ENCODE measurements around the gene PTPN9.
"Not testable (repeated sequence)": the region's sequence is repeated elsewhere in the genome, so short reads cannot be mapped to it uniquely, and the experiment has no call there.

Gene PTPN9

GRCh38 chr15:75578948-75579920 lies at the start of gene PTPN9:
TSS of gene PTPN9 (minus strand) at chr15:75579315. CDS start at chr15:75578776, 539 bp downstream.
- DNase-seq (ENCODE audit: low spot score): peak; percentile 93

GRCh38 chr15:75625542-75626347 lies 46.6 kb upstream of the PTPN9 start, which contains the start of gene SNUPN:
TSS of gene SNUPN (minus strand) at chr15:75625725. CDS start at chr15:75621051, 4,674 bp downstream.
- peak; percentile 96 for DNase-seq (ENCODE audit: low spot score)

- no peak for DNase-seq (ENCODE audit: low spot score)
Observed at GRCh38 chr15:75622505-75622904, 43.4 kb upstream of the PTPN9 start.

- peak; percentile 88 for DNase-seq (ENCODE audit: low spot score)
Observed at GRCh38 chr15:75620841-75621391, 41.8 kb upstream of the PTPN9 start.

- DNase-seq (ENCODE audit: low spot score): peak; percentile 81
Observed at GRCh38 chr15:75620058-75620820, 41.1 kb upstream of the PTPN9 start.

- no peak for DNase-seq (ENCODE audit: low spot score)
Observed at GRCh38 chr15:75616766-75617165, 37.7 kb upstream of the PTPN9 start.

GRCh38 chr15:75606711-75607699 lies 27.9 kb upstream of the PTPN9 start:
- DNase-seq (ENCODE audit: low spot score): no peak

GRCh38 chr15:75606026-75606425 lies 26.9 kb upstream of the PTPN9 start:
- DNase-seq (ENCODE audit: low spot score): no peak

GRCh38 chr15:75599401-75599800 lies 20.3 kb upstream of the PTPN9 start:
- DNase-seq (ENCODE audit: low spot score): no peak

GRCh38 chr15:75598361-75598760 lies 19.2 kb upstream of the PTPN9 start:
- DNase-seq (ENCODE audit: low spot score): no peak

GRCh38 chr15:75597667-75598341 lies 18.7 kb upstream of the PTPN9 start:
- DNase-seq (ENCODE audit: low spot score): peak; percentile 28

- no peak for DNase-seq (ENCODE audit: low spot score)
Observed at GRCh38 chr15:75596703-75597345, 17.7 kb upstream of the PTPN9 start.

- no peak for DNase-seq (ENCODE audit: low spot score)
Observed at GRCh38 chr15:75594276-75594675, 15.2 kb upstream of the PTPN9 start.

- no peak for DNase-seq (ENCODE audit: low spot score)
Observed at GRCh38 chr15:75591655-75592364, 12.7 kb upstream of the PTPN9 start.

GRCh38 chr15:75590239-75590638 lies 11.1 kb upstream of the PTPN9 start:
- no peak for DNase-seq (ENCODE audit: low spot score)

GRCh38 chr15:75589071-75589470 lies 10.0 kb upstream of the PTPN9 start:
- no peak for DNase-seq (ENCODE audit: low spot score)

GRCh38 chr15:75586422-75586821 lies 7.3 kb upstream of the PTPN9 start:
- DNase-seq (ENCODE audit: low spot score): not testable (repeated sequence)

GRCh38 chr15:75584121-75584520 lies 5.0 kb upstream of the PTPN9 start:
- DNase-seq (ENCODE audit: low spot score): no peak

GRCh38 chr15:75583701-75584100 lies 4.6 kb upstream of the PTPN9 start:
- DNase-seq (ENCODE audit: low spot score): no peak

All from GM03348 (cell line).